HL-60 (cell line): ENCODE measurements around the gene KBTBD12.

Experiments
- DNase-seq, 2 experiments: peaks; one replicate each; pipeline ENCODE4 v3.0.0-alpha.2; 2010 to 2020; ENCODE audit warnings: low read depth in 1 of 2, low spot score in 1 of 2
- H3K27ac ChIP-seq: fragments of 250-450 bp; sonication (Bioruptor Pico); replicated peaks from 2 replicates; pipeline ENCODE4 v1.5.1; 2020; ENCODE audit warnings: mild to moderate bottlenecking, moderate library complexity
- H3K27me3 ChIP-seq: fragments of 250-450 bp; sonication (Bioruptor Pico); 2 replicates; pipeline ENCODE4 v1.5.1; 2021; ENCODE audit warnings: mild to moderate bottlenecking, moderate library complexity; ENCODE audit not compliant: insufficient read depth, poor library complexity, severe bottlenecking
- H3K4me3 ChIP-seq: replicated peaks from 2 replicates; pipeline ENCODE4 v1.5.1; 2011; ENCODE audit warnings: mild to moderate bottlenecking, control low read depth, low read length; ENCODE audit not compliant: insufficient read depth
- GABPA ChIP-seq: IDR thresholded peaks from 2 replicates; pipeline ENCODE4 v1.6.1; 2012; ENCODE audit warnings: low read depth
- POLR2AphosphoS5 ChIP-seq: IDR thresholded peaks from 2 replicates; pipeline ENCODE4 v1.6.1; 2012; ENCODE audit warnings: low read depth
- SPI1 ChIP-seq: IDR thresholded peaks from 2 replicates; pipeline ENCODE4 v1.6.1; 2012; ENCODE audit warnings: low read depth, mild to moderate bottlenecking, borderline replicate concordance
- TF ChIP-seq, protein P1 (sequence below): IDR thresholded peaks from 2 replicates; pipeline ENCODE4 v1.6.1; 2012; ENCODE audit warnings: low read depth; ENCODE audit not compliant: insufficient replicate concordance
- TF ChIP-seq, protein P2 (sequence below): IDR thresholded peaks from one replicate; pipeline ENCODE4 v1.5.1; 2011; ENCODE audit warnings: low read length, control low read depth, inconsistent platforms; ENCODE audit not compliant: insufficient read depth

KBTBD12 gene

DNA sequence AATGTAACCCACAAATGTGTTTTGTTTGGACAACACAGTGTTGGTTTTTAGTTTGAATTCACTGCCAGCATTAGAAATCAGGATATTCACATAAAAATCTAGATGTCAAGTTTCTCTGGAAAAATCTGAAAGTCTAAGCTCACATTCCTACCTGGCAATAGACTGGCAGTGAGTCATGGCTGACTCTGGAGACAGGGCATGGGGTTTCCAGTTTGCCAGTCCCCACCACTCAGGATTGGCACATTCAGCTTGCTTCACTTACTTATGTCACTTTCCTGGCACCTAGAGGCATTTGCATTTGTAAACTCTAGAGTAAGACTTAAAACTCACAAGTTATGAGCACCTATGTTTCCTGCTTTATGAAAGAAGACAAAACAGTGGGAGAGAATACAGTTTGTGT lies 118.1 kb downstream of the KBTBD12 start:
- no peak for DNase-seq
- H3K4me3 ChIP-seq, result no peak overlapping the region
- TF ChIP-seq, protein P1, sequence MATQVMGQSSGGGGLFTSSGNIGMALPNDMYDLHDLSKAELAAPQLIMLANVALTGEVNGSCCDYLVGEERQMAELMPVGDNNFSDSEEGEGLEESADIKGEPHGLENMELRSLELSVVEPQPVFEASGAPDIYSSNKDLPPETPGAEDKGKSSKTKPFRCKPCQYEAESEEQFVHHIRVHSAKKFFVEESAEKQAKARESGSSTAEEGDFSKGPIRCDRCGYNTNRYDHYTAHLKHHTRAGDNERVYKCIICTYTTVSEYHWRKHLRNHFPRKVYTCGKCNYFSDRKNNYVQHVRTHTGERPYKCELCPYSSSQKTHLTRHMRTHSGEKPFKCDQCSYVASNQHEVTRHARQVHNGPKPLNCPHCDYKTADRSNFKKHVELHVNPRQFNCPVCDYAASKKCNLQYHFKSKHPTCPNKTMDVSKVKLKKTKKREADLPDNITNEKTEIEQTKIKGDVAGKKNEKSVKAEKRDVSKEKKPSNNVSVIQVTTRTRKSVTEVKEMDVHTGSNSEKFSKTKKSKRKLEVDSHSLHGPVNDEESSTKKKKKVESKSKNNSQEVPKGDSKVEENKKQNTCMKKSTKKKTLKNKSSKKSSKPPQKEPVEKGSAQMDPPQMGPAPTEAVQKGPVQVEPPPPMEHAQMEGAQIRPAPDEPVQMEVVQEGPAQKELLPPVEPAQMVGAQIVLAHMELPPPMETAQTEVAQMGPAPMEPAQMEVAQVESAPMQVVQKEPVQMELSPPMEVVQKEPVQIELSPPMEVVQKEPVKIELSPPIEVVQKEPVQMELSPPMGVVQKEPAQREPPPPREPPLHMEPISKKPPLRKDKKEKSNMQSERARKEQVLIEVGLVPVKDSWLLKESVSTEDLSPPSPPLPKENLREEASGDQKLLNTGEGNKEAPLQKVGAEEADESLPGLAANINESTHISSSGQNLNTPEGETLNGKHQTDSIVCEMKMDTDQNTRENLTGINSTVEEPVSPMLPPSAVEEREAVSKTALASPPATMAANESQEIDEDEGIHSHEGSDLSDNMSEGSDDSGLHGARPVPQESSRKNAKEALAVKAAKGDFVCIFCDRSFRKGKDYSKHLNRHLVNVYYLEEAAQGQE, result no peak
- TF ChIP-seq, protein P2, sequence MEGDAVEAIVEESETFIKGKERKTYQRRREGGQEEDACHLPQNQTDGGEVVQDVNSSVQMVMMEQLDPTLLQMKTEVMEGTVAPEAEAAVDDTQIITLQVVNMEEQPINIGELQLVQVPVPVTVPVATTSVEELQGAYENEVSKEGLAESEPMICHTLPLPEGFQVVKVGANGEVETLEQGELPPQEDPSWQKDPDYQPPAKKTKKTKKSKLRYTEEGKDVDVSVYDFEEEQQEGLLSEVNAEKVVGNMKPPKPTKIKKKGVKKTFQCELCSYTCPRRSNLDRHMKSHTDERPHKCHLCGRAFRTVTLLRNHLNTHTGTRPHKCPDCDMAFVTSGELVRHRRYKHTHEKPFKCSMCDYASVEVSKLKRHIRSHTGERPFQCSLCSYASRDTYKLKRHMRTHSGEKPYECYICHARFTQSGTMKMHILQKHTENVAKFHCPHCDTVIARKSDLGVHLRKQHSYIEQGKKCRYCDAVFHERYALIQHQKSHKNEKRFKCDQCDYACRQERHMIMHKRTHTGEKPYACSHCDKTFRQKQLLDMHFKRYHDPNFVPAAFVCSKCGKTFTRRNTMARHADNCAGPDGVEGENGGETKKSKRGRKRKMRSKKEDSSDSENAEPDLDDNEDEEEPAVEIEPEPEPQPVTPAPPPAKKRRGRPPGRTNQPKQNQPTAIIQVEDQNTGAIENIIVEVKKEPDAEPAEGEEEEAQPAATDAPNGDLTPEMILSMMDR, result no peak
- TF ChIP-seq GABPA, result no peak
- no peak for TF ChIP-seq SPI1
- no peak for TF ChIP-seq POLR2AphosphoS5
- H3K27me3 ChIP-seq, result no peaks in the 10 kb centered on the region
- H3K27ac ChIP-seq, result no peak overlapping the region

DNA sequence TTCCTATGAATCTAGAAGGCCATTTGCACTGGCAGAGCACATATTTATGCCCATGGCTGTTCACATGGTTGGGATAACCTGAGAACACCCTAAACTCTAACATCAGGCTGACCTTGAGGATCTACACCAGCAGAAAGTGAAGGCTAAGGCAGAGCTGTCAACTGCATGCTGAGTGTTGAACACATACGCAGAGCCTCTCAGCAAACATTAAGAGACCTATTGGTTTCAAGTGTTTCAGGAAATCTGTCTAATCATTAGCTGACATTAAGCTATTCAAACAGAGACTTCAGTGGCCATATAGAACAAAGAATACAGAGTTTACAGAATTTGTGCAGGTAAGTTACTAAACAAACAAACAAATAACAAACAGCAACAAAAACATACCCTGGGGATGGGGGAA lies 121.1 kb downstream of the KBTBD12 start:
- H3K27me3 ChIP-seq, result no peaks in the 10 kb centered on the region
- no peak for DNase-seq
- H3K27ac ChIP-seq, result no peak overlapping the region
- H3K4me3 ChIP-seq, result no peak overlapping the region
- TF ChIP-seq SPI1 (no peak), POLR2AphosphoS5 (no peak), GABPA (no peak)
- TF ChIP-seq, protein P1, result no peak
- TF ChIP-seq, protein P2, result no peak
